GM21423 (cell line): ENCODE results near the gene SPPL2C.

Experiments used
- ATAC-seq: cut with Tn5 transposase; IDR thresholded peaks from one replicate; pipeline ENCODE4 v1.9.1; 2021; ENCODE audit warnings: mild to moderate bottlenecking, moderate library complexity; ENCODE audit not compliant: unreplicated experiment

The SPPL2C gene

GRCh38 chr17:45844695-45845375 is at the start of gene SPPL2C:
TSS of gene SPPL2C (plus strand) at chr17:45844881. CDS start at chr17:45844907, 26 bp downstream.
- ATAC-seq: no peak

GRCh38 chr17:45800816-45801215 is 43.9 kb upstream of the SPPL2C start:
- no peak for ATAC-seq

GRCh38 chr17:45801421-45801820 is 43.3 kb upstream of the SPPL2C start:
- no peak for ATAC-seq

- no peak for ATAC-seq
Observed at GRCh38 chr17:45808845-45809244, 35.8 kb upstream of the SPPL2C start.

GRCh38 chr17:45809499-45809898 is 35.2 kb upstream of the SPPL2C start:
- ATAC-seq: no peak

GRCh38 chr17:45812102-45812501 is 32.6 kb upstream of the SPPL2C start:
- ATAC-seq: no peak

GRCh38 chr17:45813048-45813725 is 31.5 kb upstream of the SPPL2C start:
- no peak for ATAC-seq

GRCh38 chr17:45814622-45815606 is 29.8 kb upstream of the SPPL2C start:
- no peak for ATAC-seq

GRCh38 chr17:45815752-45816151 is 28.9 kb upstream of the SPPL2C start:
- no peak for ATAC-seq

GRCh38 chr17:45818041-45818440 is 26.6 kb upstream of the SPPL2C start:
- ATAC-seq: no peak

- no peak for ATAC-seq
Observed at GRCh38 chr17:45818699-45819098, 26.0 kb upstream of the SPPL2C start.

GRCh38 chr17:45819632-45820031 is 25.0 kb upstream of the SPPL2C start:
- no peak for ATAC-seq

GRCh38 chr17:45820052-45820780 is 24.5 kb upstream of the SPPL2C start:
- ATAC-seq: no peak

GRCh38 chr17:45821147-45821546 is 23.5 kb upstream of the SPPL2C start:
- ATAC-seq: no peak

- no peak for ATAC-seq
Observed at GRCh38 chr17:45823598-45823997, 21.1 kb upstream of the SPPL2C start.

- no peak for ATAC-seq
Observed at GRCh38 chr17:45824475-45824874, 20.2 kb upstream of the SPPL2C start.

GRCh38 chr17:45824901-45825492 is 19.7 kb upstream of the SPPL2C start:
- ATAC-seq: no peak

- no peak for ATAC-seq
Observed at GRCh38 chr17:45825792-45826191, 18.9 kb upstream of the SPPL2C start.

- no peak for ATAC-seq
Observed at GRCh38 chr17:45826919-45827588, 17.6 kb upstream of the SPPL2C start.

GRCh38 chr17:45828171-45828570 is 16.5 kb upstream of the SPPL2C start:
- no peak for ATAC-seq
